ENCODE measurements around the gene BFAR. TPM values are rescaled to one million over a fixed set of nuclear protein-coding genes. Genes with fewer than 3 reads are reported as not detected.

BFAR gene
- total RNA-seq, 4 donors from 2014 or later: 66.5 to 81.4 (median 71.7) TPM

DNA sequence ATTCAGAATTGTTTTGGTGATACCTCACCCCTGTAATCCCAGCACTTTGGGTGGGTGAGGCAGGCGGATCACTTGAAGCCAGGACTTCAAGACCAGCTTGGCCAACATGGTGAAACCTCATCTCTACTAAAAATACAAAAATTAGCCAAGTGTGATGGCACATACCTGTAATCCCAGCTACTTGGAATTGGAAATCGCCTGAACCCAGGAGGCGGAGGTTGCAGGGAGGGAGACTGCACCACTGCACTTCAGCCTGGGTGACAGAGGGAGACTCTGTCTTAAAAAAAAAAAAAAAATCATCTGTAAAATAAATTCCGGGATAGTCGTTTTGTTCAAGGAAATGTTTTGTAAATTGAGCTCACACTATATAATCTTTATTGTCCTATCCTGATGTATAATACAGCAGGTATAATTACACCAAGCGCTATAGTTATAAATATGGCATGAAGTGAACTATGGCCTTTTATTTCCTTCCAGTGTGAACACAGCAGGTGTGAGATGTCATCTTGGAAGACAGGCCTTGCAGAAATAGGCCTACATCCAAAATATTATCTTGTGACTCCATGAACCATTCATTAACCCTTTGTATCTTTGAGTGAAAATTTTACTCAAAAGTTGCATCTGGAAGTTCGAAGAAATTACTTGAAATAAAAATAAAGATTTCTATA is 35.9 kb downstream of the BFAR start:
- TF ChIP-seq, protein P1, sequence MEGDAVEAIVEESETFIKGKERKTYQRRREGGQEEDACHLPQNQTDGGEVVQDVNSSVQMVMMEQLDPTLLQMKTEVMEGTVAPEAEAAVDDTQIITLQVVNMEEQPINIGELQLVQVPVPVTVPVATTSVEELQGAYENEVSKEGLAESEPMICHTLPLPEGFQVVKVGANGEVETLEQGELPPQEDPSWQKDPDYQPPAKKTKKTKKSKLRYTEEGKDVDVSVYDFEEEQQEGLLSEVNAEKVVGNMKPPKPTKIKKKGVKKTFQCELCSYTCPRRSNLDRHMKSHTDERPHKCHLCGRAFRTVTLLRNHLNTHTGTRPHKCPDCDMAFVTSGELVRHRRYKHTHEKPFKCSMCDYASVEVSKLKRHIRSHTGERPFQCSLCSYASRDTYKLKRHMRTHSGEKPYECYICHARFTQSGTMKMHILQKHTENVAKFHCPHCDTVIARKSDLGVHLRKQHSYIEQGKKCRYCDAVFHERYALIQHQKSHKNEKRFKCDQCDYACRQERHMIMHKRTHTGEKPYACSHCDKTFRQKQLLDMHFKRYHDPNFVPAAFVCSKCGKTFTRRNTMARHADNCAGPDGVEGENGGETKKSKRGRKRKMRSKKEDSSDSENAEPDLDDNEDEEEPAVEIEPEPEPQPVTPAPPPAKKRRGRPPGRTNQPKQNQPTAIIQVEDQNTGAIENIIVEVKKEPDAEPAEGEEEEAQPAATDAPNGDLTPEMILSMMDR (IDR thresholded peaks at IDR 0.05; ENCODE audit: low read depth): no peak

DNA sequence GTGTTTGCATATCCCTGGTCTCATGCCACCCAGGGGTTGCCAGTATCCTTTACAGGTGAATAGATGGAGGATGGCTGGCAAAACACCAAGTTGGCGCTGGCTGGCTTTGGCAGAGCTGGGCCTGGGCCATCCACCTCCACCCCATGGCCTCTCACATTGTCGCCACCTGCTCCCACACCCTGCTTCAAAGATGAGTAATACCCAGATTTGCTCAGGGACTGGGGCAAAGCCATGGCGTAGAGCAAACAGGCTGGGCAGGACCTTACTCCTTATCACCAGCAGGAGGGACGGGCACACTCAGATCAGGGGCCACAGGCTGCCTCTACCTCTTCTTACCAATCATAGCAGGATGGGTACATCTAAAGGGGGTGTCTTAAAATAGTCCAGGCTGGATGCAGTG is 37.0 kb downstream of the BFAR start:
- TF ChIP-seq, protein P1 (IDR thresholded peaks at IDR 0.05; ENCODE audit: low read depth): no peak

DNA sequence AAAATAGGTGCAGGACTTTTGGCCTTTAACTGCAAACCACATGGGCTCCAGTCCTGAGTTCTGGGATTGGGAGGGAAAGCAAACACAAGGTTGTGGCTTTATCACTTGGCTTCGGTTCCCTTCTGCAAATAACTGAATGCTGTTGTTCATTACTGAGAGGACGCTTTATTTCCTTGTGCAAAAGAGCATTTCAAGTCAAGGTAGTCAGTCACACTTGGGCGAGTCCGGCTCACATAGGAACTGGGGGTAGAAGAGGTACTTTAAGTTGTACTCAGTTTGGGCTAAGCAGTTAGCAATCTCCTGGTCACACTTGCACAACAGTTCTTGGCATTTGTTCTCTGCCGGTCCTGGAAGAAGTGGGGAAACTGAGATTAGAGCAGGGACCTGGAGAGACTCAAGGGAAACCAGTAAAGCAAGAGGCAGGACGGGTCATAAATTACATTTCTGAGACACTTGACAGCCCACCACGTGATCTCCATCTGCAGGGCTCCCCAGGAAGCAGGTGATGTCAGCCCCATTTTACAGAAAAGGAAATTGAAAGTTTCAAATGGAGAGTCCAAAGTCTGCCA is 39.7 kb downstream of the BFAR start:
- TF ChIP-seq, protein P1 (IDR thresholded peaks at IDR 0.05; ENCODE audit: low read depth): no peak

DNA sequence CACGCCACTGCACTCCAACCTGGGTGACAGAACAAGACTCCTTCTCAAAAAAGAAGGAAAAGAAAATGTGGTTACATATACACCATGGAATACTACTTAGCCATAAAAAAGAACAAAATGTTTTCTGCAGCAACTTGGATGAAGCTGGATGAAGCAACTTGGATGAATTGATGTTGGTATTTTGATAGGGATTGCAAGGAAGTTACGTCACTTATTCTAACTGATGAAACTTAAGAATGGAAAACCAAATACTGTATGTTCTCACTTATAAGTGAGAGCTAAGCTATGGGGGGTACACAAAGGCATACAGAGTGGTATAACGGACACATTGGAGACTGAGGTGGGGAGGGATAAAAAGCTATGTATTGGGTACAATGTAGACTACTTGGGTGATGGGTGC is 43.9 kb downstream of the BFAR start:
- TF ChIP-seq, protein P1 (IDR thresholded peaks at IDR 0.05; ENCODE audit: low read depth): no peak

DNA sequence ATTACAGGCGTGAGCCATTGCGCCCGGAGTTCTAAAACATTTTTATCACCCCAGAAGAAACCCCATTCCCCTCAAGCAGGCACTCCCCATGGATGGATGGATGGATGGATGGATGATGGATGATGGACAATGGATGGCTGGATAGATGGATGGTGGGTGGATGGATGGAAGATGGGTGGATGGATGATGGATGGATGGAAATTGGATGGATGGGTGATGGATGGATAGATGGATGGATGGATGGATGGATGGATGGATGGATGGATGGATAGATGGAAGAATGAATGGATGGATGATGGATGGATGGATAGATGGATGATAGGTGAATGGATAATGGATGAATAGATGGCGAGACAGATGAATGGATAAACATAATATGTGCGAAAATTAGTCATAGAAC is 44.9 kb downstream of the BFAR start:
- TF ChIP-seq, protein P1 (IDR thresholded peaks at IDR 0.05; ENCODE audit: low read depth): no peak

DNA sequence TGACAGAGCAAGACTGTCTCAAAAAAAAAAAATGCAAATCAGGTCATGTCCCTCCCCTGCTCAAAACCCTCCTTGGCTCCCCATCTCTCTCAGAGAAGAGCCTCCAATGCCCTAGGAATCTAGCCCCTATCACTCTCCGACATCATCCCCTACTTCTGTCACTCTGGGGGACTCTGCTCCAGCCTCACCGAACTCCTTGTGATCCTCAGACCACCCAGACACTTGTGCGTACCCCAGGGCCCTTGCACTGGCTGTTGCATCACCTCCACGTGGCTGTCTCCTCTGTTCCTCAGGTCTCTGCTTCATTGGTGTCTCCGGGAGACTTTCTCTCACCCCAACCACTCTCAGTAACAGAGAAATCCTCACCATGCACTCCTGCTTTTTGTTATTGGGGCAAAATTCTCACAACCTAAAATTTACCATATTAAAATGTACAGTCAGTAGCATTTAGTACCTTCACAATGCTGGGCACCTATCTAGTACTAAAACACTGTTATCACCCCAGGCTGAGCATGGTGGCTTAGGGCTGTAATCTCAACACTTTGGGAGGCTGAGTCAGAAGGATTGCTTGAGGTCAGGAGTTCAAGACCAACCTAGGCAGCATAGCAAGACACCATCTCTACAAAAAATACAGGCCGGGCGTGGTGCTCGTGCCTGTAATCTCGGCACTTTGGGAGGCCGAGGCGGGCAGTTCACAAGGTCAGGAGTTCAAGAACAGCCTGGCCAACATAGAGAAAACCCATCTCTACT is 46.2 kb downstream of the BFAR start:
- TF ChIP-seq, protein P1 (IDR thresholded peaks at IDR 0.05; ENCODE audit: low read depth): no peak

DNA sequence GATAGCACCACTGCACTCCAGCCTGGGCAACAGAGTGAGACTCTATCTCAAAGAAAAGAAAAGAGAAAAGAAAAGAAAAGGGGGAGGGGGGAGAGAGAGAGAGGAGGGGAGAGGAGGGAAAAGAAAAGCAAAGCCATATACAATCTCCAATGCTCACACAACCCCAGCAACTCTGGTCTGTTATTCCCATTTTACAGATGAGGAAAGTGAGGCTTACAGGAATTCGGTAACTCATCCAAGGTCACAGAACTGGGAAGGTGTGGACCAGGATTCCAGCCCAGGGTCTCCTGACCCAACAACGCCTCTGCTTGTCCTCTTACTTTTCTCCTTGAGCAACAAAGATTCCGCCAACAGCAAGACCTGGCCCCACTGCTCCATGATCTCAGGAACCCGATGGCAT is 48.4 kb downstream of the BFAR start:
- TF ChIP-seq, protein P1 (IDR thresholded peaks at IDR 0.05; ENCODE audit: low read depth): no peak
